Measurements from ENCODE around the gene RSPH9. TPM values are rescaled to one million over a fixed set of nuclear protein-coding genes. Genes with fewer than 3 reads are reported as not detected.

RSPH9 gene
- polyA plus RNA-seq, 1 experiment = 0.77 TPM

DNA sequence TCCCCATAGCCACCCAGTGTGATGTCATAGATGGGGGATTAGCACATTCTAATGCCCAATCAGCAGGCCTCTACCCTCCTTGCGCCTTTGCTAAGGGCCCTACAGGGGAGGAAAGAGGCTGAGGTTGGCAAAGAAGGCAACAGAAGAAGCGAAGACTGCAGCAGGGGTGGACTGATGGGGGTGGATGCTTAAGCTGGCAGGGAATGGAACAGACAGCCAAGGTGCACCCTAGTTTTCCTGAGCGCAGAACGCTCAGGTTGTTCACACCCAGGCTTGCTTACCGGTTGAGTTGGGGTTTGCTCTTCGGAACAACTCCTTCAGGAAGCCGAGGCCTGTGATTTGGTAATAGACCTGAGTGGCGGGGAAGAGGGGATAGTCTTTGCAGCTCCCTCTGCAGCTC is 30.1 kb downstream of the RSPH9 start:
- H3K4me3 ChIP-seq (ENCODE audit: low read depth, low read length) = no peak overlapping the region
- POLR2A ChIA-PET = no interaction called here
- no peak for DNase-seq (ENCODE audit: low read depth)
- CTCF ChIA-PET = interaction anchor here (1.0 to 1.1 kb wide), 2 partner anchors 84 to 100 kb away, joined by 3 to 4 read pairs; no protein-coding TSS in a partner anchor
- H3K27me3 ChIP-seq (ENCODE audit: control insufficient read depth, insufficient read depth, low read length) = no peaks in the 10 kb centered on the region
- no peak for TF ChIP-seq CTCF (IDR thresholded peaks at IDR 0.05; ENCODE audit: insufficient read depth, low read depth, low read length)
- peaks cover 49% of the 10 kb centered on the region for H3K36me3 ChIP-seq (ENCODE audit: control insufficient read depth, insufficient read depth, low read length)

DNA sequence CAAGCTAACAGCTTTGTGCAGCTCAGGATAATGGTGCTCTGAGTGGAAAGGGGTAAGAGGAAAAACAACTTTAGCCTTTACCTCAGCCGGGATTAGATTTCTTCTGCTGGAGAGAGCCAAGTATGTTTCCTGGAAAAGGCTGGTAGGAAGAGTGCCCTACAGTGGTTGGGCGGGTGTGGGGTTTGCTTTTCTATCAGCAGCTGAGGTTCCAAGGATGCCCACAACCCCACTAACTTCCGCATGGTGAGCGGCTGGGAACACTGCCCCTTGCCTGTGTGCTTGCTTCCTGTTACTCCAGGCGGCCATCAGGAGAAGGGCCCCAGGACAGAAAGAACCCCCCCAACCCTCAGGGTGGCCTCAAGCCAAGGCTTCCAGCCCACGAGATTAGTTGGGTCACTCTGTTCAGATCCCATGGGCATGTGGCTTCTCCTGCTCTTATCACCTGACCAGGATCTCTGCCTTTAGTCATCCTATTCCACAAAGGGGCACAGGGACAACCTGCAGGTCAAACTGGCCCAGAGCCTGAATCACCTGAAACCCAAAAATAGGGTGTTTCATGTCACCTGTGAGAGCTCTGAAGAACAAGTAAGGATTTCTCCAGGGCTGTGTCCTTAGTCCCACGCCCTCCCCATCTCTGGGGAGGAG is 32.2 kb downstream of the RSPH9 start:
- ChIA-PET CTCF (interaction anchor here (1.3 to 6.3 kb wide), 3 partner anchors 9 to 92 kb away, joined by 4 to 35 read pairs (median 7); partner anchors contain the start of gene MRPS18A), POLR2A (no interaction called here)
- no peak for TF ChIP-seq CTCF (IDR thresholded peaks at IDR 0.05; ENCODE audit: insufficient read depth, low read depth, low read length)
- DNase-seq (ENCODE audit: low read depth) = no peak
- peaks cover 41% of the 10 kb centered on the region for H3K36me3 ChIP-seq (ENCODE audit: control insufficient read depth, insufficient read depth, low read length)
- H3K27me3 ChIP-seq (ENCODE audit: control insufficient read depth, insufficient read depth, low read length) = no peaks in the 10 kb centered on the region
- no peak overlapping the region for H3K4me3 ChIP-seq (ENCODE audit: low read depth, low read length)

- no peak for TF ChIP-seq CTCF (IDR thresholded peaks at IDR 0.05; ENCODE audit: insufficient read depth, low read depth, low read length)
- CTCF ChIA-PET = interaction anchor here (1.3 to 6.3 kb wide), 3 partner anchors 9 to 91 kb away, joined by 4 to 35 read pairs (median 7); partner anchors contain the start of gene MRPS18A
- no peak overlapping the region for H3K4me3 ChIP-seq (ENCODE audit: low read depth, low read length)
- POLR2A ChIA-PET = no interaction called here
- DNase-seq (ENCODE audit: low read depth) = no peak
- H3K27me3 ChIP-seq (ENCODE audit: control insufficient read depth, insufficient read depth, low read length) = no peaks in the 10 kb centered on the region
- H3K36me3 ChIP-seq (ENCODE audit: control insufficient read depth, insufficient read depth, low read length) = peaks cover 39% of the 10 kb centered on the region
Measured at GRCh38 chr6:43677759-43678158, 32.9 kb downstream of the RSPH9 start.

DNA sequence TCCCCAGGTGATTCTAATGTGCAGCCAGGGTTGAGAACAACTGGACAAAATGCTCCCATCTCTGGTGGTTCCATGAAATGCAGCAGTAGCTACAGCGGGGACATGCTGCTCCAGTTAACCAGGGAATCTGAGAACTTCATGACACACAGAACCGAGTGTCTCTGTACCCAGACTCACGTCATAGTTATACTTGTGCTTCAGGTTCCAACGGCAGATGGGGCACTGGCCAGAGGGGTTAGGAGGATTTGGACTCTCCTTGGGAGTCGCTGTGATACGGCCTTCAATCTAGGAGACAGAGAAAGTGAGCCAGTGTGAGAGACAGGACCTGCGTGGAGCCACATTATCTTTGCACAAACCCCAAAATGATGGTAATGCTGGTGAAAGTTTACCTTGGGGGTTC is 33.5 kb downstream of the RSPH9 start:
- Histone ChIP-seq H3K4me3 (ENCODE audit: low read depth, low read length) (no peak overlapping the region), H3K36me3 (ENCODE audit: control insufficient read depth, insufficient read depth, low read length) (peaks cover 36% of the 10 kb centered on the region), H3K27me3 (ENCODE audit: control insufficient read depth, insufficient read depth, low read length) (no peaks in the 10 kb centered on the region)
- no peak for TF ChIP-seq CTCF (IDR thresholded peaks at IDR 0.05; ENCODE audit: insufficient read depth, low read depth, low read length)
- DNase-seq (ENCODE audit: low read depth) = no peak
- ChIA-PET POLR2A (no interaction called here), CTCF (interaction anchor here (1.9 to 6.3 kb wide), 2 partner anchors 9 to 10 kb away, joined by 7 to 35 read pairs; partner anchors contain the start of gene MRPS18A)

GRCh38 chr6:43679057-43679456 is 34.2 kb downstream of the RSPH9 start:
- H3K36me3 ChIP-seq (ENCODE audit: control insufficient read depth, insufficient read depth, low read length) = peaks cover 31% of the 10 kb centered on the region
- no peak for DNase-seq (ENCODE audit: low read depth)
- POLR2A ChIA-PET = no interaction called here
- TF ChIP-seq CTCF (IDR thresholded peaks at IDR 0.05; ENCODE audit: insufficient read depth, low read depth, low read length) = no peak
- H3K4me3 ChIP-seq (ENCODE audit: low read depth, low read length) = no peak overlapping the region
- CTCF ChIA-PET = interaction anchor here (0.6 to 6.3 kb wide), 2 partner anchors 11 to 187 kb away, joined by 3 to 35 read pairs; no protein-coding TSS in a partner anchor
- H3K27me3 ChIP-seq (ENCODE audit: control insufficient read depth, insufficient read depth, low read length) = no peaks in the 10 kb centered on the region
